ENCODE data around the gene LAMA3.

GRCh38 chr18:23822590-23823385, 133.5 kb downstream of the LAMA3 start:
- TF ChIP-seq CTCF (IDR thresholded peaks at IDR 0.05) (no peak), EZH2 (IDR thresholded peaks at IDR 0.05) (no peak), EZH2phosphoT487 (IDR thresholded peaks at IDR 0.05) (no peak)

Data from neural progenitor cell (in vitro differentiated cells).